ENCODE measurements around the gene FBXO2.

DNA sequence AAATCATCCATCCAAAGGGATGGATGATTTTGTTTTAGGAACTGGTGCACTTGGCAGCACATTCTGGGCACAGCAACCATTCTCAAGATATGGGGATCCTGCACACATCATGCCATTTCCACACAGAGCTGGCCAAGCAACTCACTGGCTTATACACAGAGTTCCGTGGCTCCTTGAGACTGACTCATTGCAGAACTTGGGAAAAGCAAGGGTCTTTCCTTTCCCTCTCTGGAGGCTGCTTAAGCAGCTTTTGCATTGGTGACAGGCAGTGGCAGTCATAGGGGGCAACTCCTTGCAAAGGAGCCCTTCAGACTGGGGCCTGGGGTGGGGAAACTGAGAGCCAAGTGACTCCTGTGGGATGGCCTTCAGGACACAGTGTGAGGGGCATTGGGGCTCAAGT lies 28.6 kb upstream of the FBXO2 start:
- TF ChIP-seq TARDBP (IDR thresholded peaks at IDR 0.05) = no peak
- no peak for TF ChIP-seq FOXA1 (IDR thresholded peaks at IDR 0.05)
- no peak for TF ChIP-seq BHLHE40 (IDR thresholded peaks at IDR 0.05; ENCODE audit: borderline replicate concordance)
